Neutrophil (primary cell): ENCODE measurements around the gene TAF10.

Experiments
- H3K27ac ChIP-seq: fragments of 200-600 bp; sonication (generic); 2 replicates; pipeline ENCODE4 v1.5.1; 2016; ENCODE audit warnings: mild to moderate bottlenecking, moderate library complexity
- H3K27me3 ChIP-seq: fragments of 200-600 bp; sonication (generic); 2 replicates; pipeline ENCODE4 v1.6.0; 2016; ENCODE audit warnings: mild to moderate bottlenecking
- H3K36me3 ChIP-seq: fragments of 200-600 bp; sonication (generic); 2 replicates; pipeline ENCODE4 v1.5.1; 2017
- H3K4me1 ChIP-seq, 2 experiments: fragments of 200-600 bp in 1 of 2; sonication (generic) in 1 of 2; 1 replicate in 1 of 2; 2 replicates in 1 of 2; pipeline versions ENCODE4 v1.5.1 to v1.6.1; 2013 to 2016; ENCODE audit warnings: low read depth in 1 of 2, low read length in 1 of 2, mild to moderate bottlenecking in 1 of 2, moderate library complexity in 1 of 2; ENCODE audit not compliant: control insufficient read depth in 1 of 2, insufficient read depth in 1 of 2
- H3K4me3 ChIP-seq, 2 experiments: fragments of 200-600 bp in 1 of 2; sonication (generic) in 1 of 2; 1 replicate in 1 of 2; 2 replicates in 1 of 2; pipeline ENCODE4 v1.5.1; 2013 to 2016; ENCODE audit warnings: low read depth in 1 of 2, low read length in 1 of 2, mild to moderate bottlenecking in 1 of 2, moderate library complexity in 1 of 2
- H3K9me3 ChIP-seq: fragments of 200-600 bp; sonication (generic); 2 replicates; pipeline ENCODE4 v1.5.1; 2016
- TF ChIP-seq, protein P1 (sequence below): fragments of 200-600 bp; sonication (generic); IDR thresholded peaks from 2 replicates; pipeline ENCODE4 v1.5.1; 2016; ENCODE audit warnings: antibody characterized with exemption

TAF10 gene

DNA sequence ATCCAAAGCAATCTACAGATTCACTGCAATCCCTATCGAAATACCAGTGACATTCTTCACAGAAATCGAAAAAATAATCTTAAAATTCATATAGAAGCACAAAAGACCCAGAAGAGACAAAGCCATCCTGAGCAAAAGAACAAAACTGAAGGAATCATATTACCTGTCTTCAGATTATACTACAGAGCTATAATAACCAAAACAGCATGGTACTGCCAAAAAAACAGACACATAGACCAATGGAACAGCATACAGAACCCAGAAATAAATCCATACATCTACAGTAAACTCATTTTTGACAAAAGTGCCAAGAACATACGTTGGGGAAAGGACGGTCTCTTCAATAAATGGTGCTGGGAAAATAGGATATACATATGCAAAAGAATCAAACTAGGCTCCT is 27.5 kb downstream of the TAF10 start:
- Histone ChIP-seq H3K27me3 (no peaks in the 10 kb centered on the region), H3K4me3 (no peak overlapping the region), H3K27ac (no peak overlapping the region), H3K4me1 (no peaks in the 10 kb centered on the region), H3K36me3 (no peaks in the 10 kb centered on the region), H3K9me3 (no peaks in the 10 kb centered on the region)
- TF ChIP-seq, protein P1, sequence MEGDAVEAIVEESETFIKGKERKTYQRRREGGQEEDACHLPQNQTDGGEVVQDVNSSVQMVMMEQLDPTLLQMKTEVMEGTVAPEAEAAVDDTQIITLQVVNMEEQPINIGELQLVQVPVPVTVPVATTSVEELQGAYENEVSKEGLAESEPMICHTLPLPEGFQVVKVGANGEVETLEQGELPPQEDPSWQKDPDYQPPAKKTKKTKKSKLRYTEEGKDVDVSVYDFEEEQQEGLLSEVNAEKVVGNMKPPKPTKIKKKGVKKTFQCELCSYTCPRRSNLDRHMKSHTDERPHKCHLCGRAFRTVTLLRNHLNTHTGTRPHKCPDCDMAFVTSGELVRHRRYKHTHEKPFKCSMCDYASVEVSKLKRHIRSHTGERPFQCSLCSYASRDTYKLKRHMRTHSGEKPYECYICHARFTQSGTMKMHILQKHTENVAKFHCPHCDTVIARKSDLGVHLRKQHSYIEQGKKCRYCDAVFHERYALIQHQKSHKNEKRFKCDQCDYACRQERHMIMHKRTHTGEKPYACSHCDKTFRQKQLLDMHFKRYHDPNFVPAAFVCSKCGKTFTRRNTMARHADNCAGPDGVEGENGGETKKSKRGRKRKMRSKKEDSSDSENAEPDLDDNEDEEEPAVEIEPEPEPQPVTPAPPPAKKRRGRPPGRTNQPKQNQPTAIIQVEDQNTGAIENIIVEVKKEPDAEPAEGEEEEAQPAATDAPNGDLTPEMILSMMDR, result no peak

DNA sequence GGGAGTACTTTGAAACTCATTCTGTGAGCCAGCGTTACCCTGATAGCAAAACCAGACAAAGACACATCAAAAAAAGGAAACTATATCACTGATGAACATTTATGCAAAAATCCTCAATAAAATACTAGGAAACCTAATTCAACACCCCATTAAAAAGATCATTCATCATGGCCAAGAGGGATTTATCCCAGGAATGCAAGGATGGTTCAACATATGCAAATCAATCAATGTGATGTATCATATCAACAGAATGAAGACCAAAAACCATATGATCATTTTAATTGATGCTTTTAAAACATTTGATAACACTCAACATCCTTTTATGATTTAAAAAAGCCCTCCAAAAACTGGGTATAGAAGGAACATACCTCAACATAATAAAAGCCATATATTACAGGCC is 28.4 kb downstream of the TAF10 start:
- no peaks in the 10 kb centered on the region for H3K36me3 ChIP-seq
- no peaks in the 10 kb centered on the region for H3K9me3 ChIP-seq
- H3K4me1 ChIP-seq, result no peaks in the 10 kb centered on the region
- H3K4me3 ChIP-seq, result no peak overlapping the region
- TF ChIP-seq, protein P1, result no peak
- H3K27me3 ChIP-seq, result no peaks in the 10 kb centered on the region
- no peak overlapping the region for H3K27ac ChIP-seq

DNA sequence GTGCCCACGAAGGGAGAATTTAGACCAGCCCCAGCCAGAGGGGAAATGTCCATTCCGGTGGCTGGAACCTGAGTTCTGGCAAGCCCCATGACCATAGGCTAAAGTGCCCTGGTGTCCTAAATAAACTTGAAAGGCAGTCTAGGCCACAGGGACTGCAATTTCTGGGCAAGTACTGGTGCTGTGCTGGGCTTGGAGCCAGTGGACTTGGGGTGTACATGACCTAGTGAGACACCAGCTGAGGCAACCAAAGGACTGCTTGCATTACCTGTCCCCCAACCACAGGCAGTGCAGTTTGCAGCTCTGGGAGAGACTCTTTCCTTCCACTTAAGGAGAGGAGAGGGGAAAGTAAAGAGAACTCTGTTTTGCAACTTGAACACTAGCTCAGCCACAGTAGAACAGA is 32.3 kb downstream of the TAF10 start:
- Histone ChIP-seq H3K36me3 (no peaks in the 10 kb centered on the region), H3K27ac (no peak overlapping the region), H3K9me3 (no peaks in the 10 kb centered on the region), H3K27me3 (no peaks in the 10 kb centered on the region), H3K4me1 (peaks cover 0 to 3% of the 10 kb centered on the region in 2 experiments), H3K4me3 (no peak overlapping the region)
- TF ChIP-seq, protein P1, result no peak

DNA sequence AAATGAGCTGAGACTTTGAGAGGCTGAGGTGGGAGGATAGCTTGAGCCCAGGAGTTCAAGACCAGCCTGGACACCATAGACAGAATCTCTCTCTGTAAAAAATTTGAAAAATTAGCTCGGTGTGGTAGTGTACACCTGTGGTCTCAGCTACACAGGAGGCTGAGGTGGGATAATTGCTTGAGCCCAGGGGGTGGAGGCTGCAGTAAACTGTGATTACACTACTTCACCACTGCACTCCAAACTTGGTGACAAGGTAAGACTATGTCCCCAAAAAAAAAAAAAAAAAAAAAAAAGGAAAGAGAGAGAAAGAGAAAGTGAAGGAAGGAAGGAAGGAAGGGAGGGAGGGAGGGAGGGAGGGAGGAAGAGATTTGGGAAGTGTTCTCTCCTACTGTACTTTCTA is 33.9 kb downstream of the TAF10 start:
- Histone ChIP-seq H3K36me3 (no peaks in the 10 kb centered on the region), H3K4me3 (no peak overlapping the region), H3K9me3 (no peaks in the 10 kb centered on the region), H3K27ac (no peak overlapping the region), H3K4me1 (peaks cover 0 to 3% of the 10 kb centered on the region in 2 experiments), H3K27me3 (no peaks in the 10 kb centered on the region)
- TF ChIP-seq, protein P1, result no peak

DNA sequence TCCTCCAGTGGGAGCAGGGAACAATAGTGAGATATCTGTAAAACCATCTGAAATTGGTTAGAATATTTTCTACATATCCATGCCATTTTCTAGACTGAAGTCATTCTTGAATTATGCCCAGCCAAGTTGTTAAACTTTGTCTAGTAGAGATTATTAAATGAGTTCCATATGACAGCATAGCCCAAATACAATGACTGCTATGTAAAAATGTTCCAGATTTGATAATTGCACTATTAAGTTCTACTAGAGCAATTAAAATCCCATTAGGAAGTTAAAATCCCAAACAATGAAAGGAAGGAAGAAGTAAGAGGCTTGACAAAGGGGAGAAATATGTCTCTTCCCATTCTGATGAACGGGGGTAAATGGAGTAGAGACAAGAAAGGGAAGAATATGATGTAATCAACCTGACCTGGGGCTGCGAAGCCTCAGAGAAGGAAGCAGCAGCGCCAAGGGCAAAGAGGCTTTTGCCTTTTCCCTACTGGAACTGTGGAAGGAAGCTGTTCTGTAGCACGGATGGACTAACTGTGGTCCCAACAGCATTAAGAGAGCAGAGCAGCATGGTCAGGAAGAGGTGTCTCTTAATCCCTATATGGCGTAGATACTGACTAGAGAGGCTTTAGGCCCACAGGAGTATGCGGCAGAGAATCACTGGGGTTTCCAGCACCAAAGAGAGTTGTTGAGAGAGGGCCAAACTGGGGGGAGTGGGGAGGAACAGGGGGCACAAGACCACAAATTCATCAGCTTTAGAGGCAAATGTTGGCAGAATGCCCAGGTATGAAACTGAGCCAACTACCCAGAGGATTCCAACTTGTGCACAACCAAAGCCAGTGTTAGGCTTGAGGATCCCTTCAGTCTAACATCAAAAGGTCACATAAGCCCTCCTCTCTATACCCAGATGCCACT is 35.3 kb downstream of the TAF10 start:
- peaks cover 0 to 3% of the 10 kb centered on the region in 2 experiments for H3K4me1 ChIP-seq
- TF ChIP-seq, protein P1, result no peak
- H3K27ac ChIP-seq, result no peak overlapping the region
- H3K27me3 ChIP-seq, result no peaks in the 10 kb centered on the region
- no peak overlapping the region for H3K4me3 ChIP-seq
- H3K9me3 ChIP-seq, result no peaks in the 10 kb centered on the region
- no peaks in the 10 kb centered on the region for H3K36me3 ChIP-seq
